CD4-positive, alpha-beta T cell treated with Interleukin-15 for 4 hours (primary cell): ENCODE measurements around the gene OVCA2.

Experiments used
- DNase-seq: peaks from one replicate; pipeline ENCODE4 v3.0.0-alpha.2; 2020; ENCODE audit warnings: low spot score

Gene OVCA2

DNA sequence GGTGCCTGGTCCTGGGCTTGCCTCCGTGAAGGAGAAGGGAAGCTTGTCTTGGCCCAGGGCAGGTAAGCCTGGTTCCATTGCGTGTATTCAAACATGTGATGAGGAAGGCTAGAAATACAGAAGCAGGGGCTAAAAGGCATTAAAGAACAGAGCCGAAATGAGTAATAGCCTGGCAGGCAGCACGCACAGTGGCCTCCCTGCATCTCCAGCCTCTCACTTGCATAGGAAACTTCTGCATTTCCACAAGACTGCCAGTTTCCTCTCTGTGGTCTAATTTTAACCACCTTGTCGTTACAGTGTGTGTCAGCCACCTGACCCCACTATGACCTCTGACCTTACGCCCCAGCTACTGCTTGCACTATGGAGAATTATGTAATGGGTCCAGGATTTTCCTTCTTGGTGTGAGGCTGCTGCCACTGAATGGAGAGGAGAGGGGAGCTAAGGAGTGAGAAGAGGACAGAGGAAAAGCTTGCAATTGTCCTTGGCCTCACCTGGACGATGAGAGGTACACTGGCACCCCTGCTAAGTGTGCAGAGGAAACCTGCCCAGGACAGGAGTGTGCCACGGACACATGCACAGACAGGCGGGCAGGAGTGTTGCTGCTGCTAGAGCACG, 45.9 kb downstream of the OVCA2 start:
- peak; percentile 40 for DNase-seq

DNA sequence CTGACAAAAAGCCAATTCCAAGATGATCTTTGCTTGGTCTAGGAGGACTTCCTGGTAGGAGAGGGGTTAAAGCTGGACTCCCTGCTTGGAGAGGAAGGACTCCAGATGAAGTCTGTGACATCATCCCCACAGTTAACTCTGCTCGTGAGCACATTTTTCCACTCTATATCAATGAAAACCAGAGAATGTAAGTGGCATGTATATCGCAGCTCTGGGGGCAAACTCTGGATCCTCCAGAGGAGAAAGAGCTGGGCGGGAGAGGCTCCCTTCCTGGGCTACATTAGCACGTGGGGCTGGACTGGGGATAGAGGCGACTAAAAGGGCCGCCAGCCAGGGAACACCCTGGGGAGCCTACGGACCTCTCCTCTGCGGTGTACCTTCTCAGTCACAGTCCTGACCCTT, 47.2 kb downstream of the OVCA2 start:
- DNase-seq, result no peak

DNA sequence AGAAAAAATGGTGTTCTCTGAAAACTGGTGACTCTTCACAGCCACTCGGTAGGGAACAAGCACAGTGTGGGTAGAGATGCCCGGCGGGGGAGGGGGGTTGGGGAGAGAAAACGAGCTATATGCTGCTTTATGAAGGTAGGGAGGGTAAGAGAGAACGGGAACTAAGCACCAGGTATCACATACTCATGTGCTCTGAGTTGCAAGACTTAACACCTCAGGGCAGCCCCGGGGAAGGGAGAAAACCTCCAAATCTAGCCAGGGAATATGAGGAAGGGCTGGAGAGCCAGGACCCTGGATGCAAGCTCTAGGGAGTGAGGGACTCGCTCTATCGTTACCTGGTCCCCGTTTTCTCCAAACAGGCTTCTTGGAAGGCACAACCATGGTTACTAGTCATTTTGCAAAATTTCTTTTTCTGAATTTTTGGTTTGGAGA, 48.4 kb downstream of the OVCA2 start:
- peak; percentile 19 for DNase-seq

DNA sequence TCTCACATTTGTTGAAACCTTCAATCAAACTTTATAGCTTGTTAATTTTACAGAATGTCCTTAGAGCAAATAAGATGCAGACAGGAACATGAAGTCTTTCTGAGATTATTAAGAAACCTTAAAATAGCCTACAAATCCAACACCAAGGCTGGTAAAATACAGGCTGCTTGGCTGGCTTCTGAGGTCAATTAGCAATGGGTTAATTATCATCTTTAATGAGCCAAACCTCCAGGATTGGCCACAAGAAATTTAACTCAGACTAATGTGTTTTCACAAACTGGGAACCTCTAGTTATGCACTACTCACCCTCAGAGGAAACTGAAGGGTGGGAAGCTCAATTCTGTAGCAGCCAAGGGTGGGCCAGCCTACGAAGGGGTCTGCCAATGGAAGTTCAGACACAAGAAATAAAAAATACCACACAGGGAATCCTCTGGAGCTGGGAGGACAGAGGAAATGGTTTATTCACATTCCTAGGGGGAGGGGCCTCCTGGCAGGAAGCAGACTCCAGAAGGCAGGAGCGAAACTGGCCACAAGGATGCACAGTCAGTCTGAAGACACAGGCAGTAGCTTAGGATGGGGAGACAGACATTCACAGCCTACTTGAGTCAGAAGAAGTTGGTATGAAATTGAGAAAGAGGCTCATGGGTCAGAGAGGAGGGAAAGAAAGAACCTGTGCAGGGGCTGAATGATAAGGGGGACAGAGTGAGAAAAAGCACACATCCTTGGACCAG, 49.1 kb downstream of the OVCA2 start:
- DNase-seq, result no peak

DNA sequence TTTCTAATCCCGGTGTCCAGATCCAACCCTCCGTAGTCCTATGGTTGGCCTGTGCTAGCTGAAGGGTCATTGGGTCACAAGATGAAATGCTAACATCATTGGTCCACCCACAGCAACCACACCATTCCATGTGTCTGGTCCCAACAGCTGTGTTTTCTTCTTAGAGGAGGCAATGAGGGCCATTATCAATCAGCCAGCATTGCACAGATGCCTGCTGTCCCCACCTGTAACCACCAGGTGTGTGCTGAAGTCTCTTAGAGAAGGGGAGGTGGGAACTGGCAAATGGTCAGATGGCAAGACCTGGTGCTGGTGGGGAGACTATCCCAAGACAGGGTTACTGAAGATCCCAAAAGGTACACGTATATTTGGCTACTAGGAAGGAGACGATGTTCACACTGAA, 50.4 kb downstream of the OVCA2 start:
- no peak for DNase-seq
